ENCODE data around the gene TIAM1. TPM values are rescaled to one million over a fixed set of nuclear protein-coding genes. Genes with fewer than 3 reads are reported as not detected.

TIAM1 gene
- total RNA-seq, 1 donor from 2014 or later = 41.3 TPM

DNA sequence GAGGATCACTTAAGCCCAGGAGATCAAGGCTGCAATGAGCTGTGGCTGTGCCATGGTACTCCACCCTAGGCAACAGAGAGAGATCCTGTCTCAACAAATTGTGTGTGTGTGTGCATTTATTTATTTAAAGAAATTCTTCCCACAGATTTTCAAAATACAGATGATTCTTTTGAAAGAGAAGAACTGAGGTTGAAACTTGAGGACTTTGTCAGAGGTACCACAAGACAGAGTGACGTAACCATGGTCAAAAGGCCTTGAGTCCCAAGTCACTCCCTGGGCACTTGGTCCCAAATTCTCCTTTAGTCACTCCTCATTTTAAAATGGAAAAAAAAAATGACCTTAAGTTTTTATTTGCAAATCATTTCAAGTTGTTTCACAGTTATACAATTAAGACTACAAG is 57.4 kb downstream of the TIAM1 start:
- no peak for DNase-seq (ENCODE audit: extremely low spot score in 2 of 2)
- no peak overlapping the region for H3K27ac ChIP-seq
- peaks cover 11% of the 10 kb centered on the region for H3K4me1 ChIP-seq
- H3K9me3 ChIP-seq = no peaks in the 10 kb centered on the region
- intact Hi-C loops (cut with DNase I) = no loop called here
- TF ChIP-seq POLR2AphosphoS5 (IDR thresholded peaks at IDR 0.05; ENCODE audit: insufficient read depth in 1 of 2, low read depth in 1 of 2) = no peak
- TF ChIP-seq POLR2A (IDR thresholded peaks at IDR 0.05) = no peak
- TF ChIP-seq, protein P1, sequence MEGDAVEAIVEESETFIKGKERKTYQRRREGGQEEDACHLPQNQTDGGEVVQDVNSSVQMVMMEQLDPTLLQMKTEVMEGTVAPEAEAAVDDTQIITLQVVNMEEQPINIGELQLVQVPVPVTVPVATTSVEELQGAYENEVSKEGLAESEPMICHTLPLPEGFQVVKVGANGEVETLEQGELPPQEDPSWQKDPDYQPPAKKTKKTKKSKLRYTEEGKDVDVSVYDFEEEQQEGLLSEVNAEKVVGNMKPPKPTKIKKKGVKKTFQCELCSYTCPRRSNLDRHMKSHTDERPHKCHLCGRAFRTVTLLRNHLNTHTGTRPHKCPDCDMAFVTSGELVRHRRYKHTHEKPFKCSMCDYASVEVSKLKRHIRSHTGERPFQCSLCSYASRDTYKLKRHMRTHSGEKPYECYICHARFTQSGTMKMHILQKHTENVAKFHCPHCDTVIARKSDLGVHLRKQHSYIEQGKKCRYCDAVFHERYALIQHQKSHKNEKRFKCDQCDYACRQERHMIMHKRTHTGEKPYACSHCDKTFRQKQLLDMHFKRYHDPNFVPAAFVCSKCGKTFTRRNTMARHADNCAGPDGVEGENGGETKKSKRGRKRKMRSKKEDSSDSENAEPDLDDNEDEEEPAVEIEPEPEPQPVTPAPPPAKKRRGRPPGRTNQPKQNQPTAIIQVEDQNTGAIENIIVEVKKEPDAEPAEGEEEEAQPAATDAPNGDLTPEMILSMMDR (IDR thresholded peaks at IDR 0.05) = no peak
- no peak overlapping the region for H3K4me3 ChIP-seq
- no peaks in the 10 kb centered on the region for H3K27me3 ChIP-seq
- H3K36me3 ChIP-seq = no peaks in the 10 kb centered on the region

- Histone ChIP-seq H3K27me3 (no peaks in the 10 kb centered on the region), H3K9me3 (no peaks in the 10 kb centered on the region), H3K27ac (no peak overlapping the region), H3K4me1 (peaks cover 11% of the 10 kb centered on the region), H3K4me3 (no peak overlapping the region), H3K36me3 (no peaks in the 10 kb centered on the region)
- intact Hi-C loops (cut with DNase I) = no loop called here
- no peak for DNase-seq (ENCODE audit: extremely low spot score in 2 of 2)
- TF ChIP-seq POLR2AphosphoS5 (IDR thresholded peaks at IDR 0.05; ENCODE audit: insufficient read depth in 1 of 2, low read depth in 1 of 2) (no peak), POLR2A (IDR thresholded peaks at IDR 0.05) (no peak)
- TF ChIP-seq, protein P1 (IDR thresholded peaks at IDR 0.05) = no peak
Observed at GRCh38 chr21:31284797-31285397, 59.2 kb downstream of the TIAM1 start.

GRCh38 chr21:31283025-31283424 is 61.0 kb downstream of the TIAM1 start:
- Histone ChIP-seq H3K27me3 (no peaks in the 10 kb centered on the region), H3K36me3 (no peaks in the 10 kb centered on the region), H3K4me3 (no peak overlapping the region), H3K4me1 (peaks cover 11% of the 10 kb centered on the region), H3K9me3 (no peaks in the 10 kb centered on the region), H3K27ac (no peak overlapping the region)
- DNase-seq (ENCODE audit: extremely low spot score in 2 of 2) = no peak
- TF ChIP-seq, protein P1 (IDR thresholded peaks at IDR 0.05) = no peak
- TF ChIP-seq POLR2A (IDR thresholded peaks at IDR 0.05) (no peak), POLR2AphosphoS5 (IDR thresholded peaks at IDR 0.05; ENCODE audit: insufficient read depth in 1 of 2, low read depth in 1 of 2) (no peak)
- intact Hi-C loops (cut with DNase I) = no loop called here

- H3K4me1 ChIP-seq = peaks cover 11% of the 10 kb centered on the region
- H3K27me3 ChIP-seq = no peaks in the 10 kb centered on the region
- no peak for DNase-seq (ENCODE audit: extremely low spot score in 2 of 2)
- TF ChIP-seq POLR2AphosphoS5 (IDR thresholded peaks at IDR 0.05; ENCODE audit: insufficient read depth in 1 of 2, low read depth in 1 of 2) = no peak
- TF ChIP-seq, protein P1 (IDR thresholded peaks at IDR 0.05) = no peak
- TF ChIP-seq POLR2A (IDR thresholded peaks at IDR 0.05) = no peak
- intact Hi-C loops (cut with DNase I) = no loop called here
- no peaks in the 10 kb centered on the region for H3K9me3 ChIP-seq
- H3K4me3 ChIP-seq = no peak overlapping the region
- H3K36me3 ChIP-seq = no peaks in the 10 kb centered on the region
- no peak overlapping the region for H3K27ac ChIP-seq
Observed at GRCh38 chr21:31282095-31282709, 61.9 kb downstream of the TIAM1 start.

GRCh38 chr21:31281561-31281960 is 62.5 kb downstream of the TIAM1 start:
- Histone ChIP-seq H3K27me3 (no peaks in the 10 kb centered on the region), H3K4me3 (no peak overlapping the region)

More at GRCh38 chr21:31281561-31281960, 62.5 kb downstream of the TIAM1 start:
- no peaks in the 10 kb centered on the region for H3K9me3 ChIP-seq
- no peak overlapping the region for H3K27ac ChIP-seq
- TF ChIP-seq, protein P1 (IDR thresholded peaks at IDR 0.05) = no peak
- no peak for TF ChIP-seq POLR2AphosphoS5 (IDR thresholded peaks at IDR 0.05; ENCODE audit: insufficient read depth in 1 of 2, low read depth in 1 of 2)
- intact Hi-C loops (cut with DNase I) = no loop called here
- H3K4me1 ChIP-seq = peaks cover 11% of the 10 kb centered on the region
- DNase-seq (ENCODE audit: extremely low spot score in 2 of 2) = no peak
- H3K36me3 ChIP-seq = no peaks in the 10 kb centered on the region

Data from vagina (tissue), 2 donors.